ENCODE data around the gene DPEP2NB.

DPEP2NB gene

GRCh38 chr16:67968400-67969253, 47.1 kb downstream of the DPEP2NB start, which contains the start of gene SLC12A4 (continued):
- peak; percentile 33; the same call in 1 of the 2 replicates for TF ChIP-seq KLF7 (tag by site-specific recombination; IDR thresholded peaks at IDR 0.05; ENCODE audit: borderline replicate concordance)

- peaks cover 0 to 31% of the 10 kb centered on the region in 2 experiments; a peak in 1 of 3 replicates for H3K36me3 ChIP-seq (ENCODE audit: control insufficient read depth in 2 of 2, insufficient read depth in 1 of 2, low read length in 2 of 2)
- ChIA-PET CTCF (no interaction called here), POLR2A (interaction anchor here (0.9 kb wide), 1 partner anchor 31 kb away, joined by 3 read pairs; the partner anchor contains the start of gene PSMB10)
- no peaks in the 10 kb centered on the region; the same call in none of the 2 replicates for H3K4me1 ChIP-seq (ENCODE audit: control insufficient read depth, insufficient read depth, low read length)
- H3K27ac ChIP-seq (ENCODE audit: extremely low read depth, low read depth, low read length) = peak overlapping the region; percentile 80; the same call in 1 of the 2 replicates
- peak overlapping the region; percentile 68 for H3K4me3 ChIP-seq (ENCODE audit: low read depth, low read length)
- H3K9me3 ChIP-seq (ENCODE audit: control insufficient read depth, insufficient read depth, low read depth, low read length) = no peaks in the 10 kb centered on the region
- TF ChIP-seq, protein P1, sequence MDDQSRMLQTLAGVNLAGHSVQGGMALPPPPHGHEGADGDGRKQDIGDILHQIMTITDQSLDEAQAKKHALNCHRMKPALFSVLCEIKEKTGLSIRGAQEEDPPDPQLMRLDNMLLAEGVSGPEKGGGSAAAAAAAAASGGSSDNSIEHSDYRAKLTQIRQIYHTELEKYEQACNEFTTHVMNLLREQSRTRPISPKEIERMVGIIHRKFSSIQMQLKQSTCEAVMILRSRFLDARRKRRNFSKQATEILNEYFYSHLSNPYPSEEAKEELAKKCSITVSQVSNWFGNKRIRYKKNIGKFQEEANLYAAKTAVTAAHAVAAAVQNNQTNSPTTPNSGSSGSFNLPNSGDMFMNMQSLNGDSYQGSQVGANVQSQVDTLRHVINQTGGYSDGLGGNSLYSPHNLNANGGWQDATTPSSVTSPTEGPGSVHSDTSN (CRISPR knock-in tag; IDR thresholded peaks at IDR 0.05) = no peak
- TF ChIP-seq SALL2 (tag by site-specific recombination; IDR thresholded peaks at IDR 0.05; ENCODE audit: borderline replicate concordance) = no peak
- TF ChIP-seq KLF1 (tag by site-specific recombination; IDR thresholded peaks at IDR 0.05) = no peak
- TF ChIP-seq ZBTB7A (tag by site-specific recombination; IDR thresholded peaks at IDR 0.05; ENCODE audit: low read depth) = no peak
- 0 out of 2 replicates have a peak, but pooled peaks have one; percentile 2 for TF ChIP-seq ZNF335 (tag by site-specific recombination; conservative IDR thresholded peaks at IDR 0.05)
- TF ChIP-seq GLIS1 (tag by site-specific recombination; IDR thresholded peaks at IDR 0.05) = no peak; the same call in 1 of the 2 replicates
- no peak for TF ChIP-seq KLF16 (tag by site-specific recombination; IDR thresholded peaks at IDR 0.05)
- no peak for TF ChIP-seq ZFHX2 (tag by site-specific recombination; conservative IDR thresholded peaks at IDR 0.05)
- TF ChIP-seq, protein P2, sequence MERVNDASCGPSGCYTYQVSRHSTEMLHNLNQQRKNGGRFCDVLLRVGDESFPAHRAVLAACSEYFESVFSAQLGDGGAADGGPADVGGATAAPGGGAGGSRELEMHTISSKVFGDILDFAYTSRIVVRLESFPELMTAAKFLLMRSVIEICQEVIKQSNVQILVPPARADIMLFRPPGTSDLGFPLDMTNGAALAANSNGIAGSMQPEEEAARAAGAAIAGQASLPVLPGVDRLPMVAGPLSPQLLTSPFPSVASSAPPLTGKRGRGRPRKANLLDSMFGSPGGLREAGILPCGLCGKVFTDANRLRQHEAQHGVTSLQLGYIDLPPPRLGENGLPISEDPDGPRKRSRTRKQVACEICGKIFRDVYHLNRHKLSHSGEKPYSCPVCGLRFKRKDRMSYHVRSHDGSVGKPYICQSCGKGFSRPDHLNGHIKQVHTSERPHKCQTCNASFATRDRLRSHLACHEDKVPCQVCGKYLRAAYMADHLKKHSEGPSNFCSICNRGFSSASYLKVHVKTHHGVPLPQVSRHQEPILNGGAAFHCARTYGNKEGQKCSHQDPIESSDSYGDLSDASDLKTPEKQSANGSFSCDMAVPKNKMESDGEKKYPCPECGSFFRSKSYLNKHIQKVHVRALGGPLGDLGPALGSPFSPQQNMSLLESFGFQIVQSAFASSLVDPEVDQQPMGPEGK (tag by site-specific recombination; IDR thresholded peaks at IDR 0.05) = no peak
- no peak for TF ChIP-seq ZNF114 (tag by site-specific recombination; IDR thresholded peaks at IDR 0.05)
- no peak for TF ChIP-seq ZNF214 (tag by site-specific recombination; IDR thresholded peaks at IDR 0.05; ENCODE audit: borderline replicate concordance)
- TF ChIP-seq ZNF223 (tag by site-specific recombination; IDR thresholded peaks at IDR 0.05) = no peak
- no peak for TF ChIP-seq ZNF623 (tag by site-specific recombination; IDR thresholded peaks at IDR 0.05)
- no peak for TF ChIP-seq ZNF324 (tag by site-specific recombination; IDR thresholded peaks at IDR 0.05)
- TF ChIP-seq ZBTB48 (tag by site-specific recombination; IDR thresholded peaks at IDR 0.05) = no peak
- TF ChIP-seq, protein P3, sequence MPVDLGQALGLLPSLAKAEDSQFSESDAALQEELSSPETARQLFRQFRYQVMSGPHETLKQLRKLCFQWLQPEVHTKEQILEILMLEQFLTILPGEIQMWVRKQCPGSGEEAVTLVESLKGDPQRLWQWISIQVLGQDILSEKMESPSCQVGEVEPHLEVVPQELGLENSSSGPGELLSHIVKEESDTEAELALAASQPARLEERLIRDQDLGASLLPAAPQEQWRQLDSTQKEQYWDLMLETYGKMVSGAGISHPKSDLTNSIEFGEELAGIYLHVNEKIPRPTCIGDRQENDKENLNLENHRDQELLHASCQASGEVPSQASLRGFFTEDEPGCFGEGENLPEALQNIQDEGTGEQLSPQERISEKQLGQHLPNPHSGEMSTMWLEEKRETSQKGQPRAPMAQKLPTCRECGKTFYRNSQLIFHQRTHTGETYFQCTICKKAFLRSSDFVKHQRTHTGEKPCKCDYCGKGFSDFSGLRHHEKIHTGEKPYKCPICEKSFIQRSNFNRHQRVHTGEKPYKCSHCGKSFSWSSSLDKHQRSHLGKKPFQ (tag by site-specific recombination; IDR thresholded peaks at IDR 0.05) = no peak
- no peak for TF ChIP-seq ZNF530 (tag by site-specific recombination; IDR thresholded peaks at IDR 0.05; ENCODE audit: low read depth)
- TF ChIP-seq ZNF558 (tag by site-specific recombination; IDR thresholded peaks at IDR 0.05) = no peak
- peak; percentile 91 for TF ChIP-seq ZNF692 (tag by site-specific recombination; IDR thresholded peaks at IDR 0.05)
- no peak for TF ChIP-seq KLF7 (tag by site-specific recombination; IDR thresholded peaks at IDR 0.05; ENCODE audit: borderline replicate concordance)
- TF ChIP-seq ZSCAN30 (tag by site-specific recombination; IDR thresholded peaks at IDR 0.05) = 0 out of 2 replicates have a peak, but pooled peaks have one; percentile 14
- TF ChIP-seq ZNF521 (tag by site-specific recombination; IDR thresholded peaks at IDR 0.05) = no peak
- TF ChIP-seq ZIC2 (tag by site-specific recombination; IDR thresholded peaks at IDR 0.05) = no peak
- no peak for TF ChIP-seq ZNF266 (tag by site-specific recombination; IDR thresholded peaks at IDR 0.05; ENCODE audit: low read depth)
- TF ChIP-seq ZFP69B (tag by site-specific recombination; IDR thresholded peaks at IDR 0.05) = peak; percentile 72
- TF ChIP-seq ZBTB49 (tag by site-specific recombination; IDR thresholded peaks at IDR 0.05; ENCODE audit: low read depth) = no peak
- no peak for TF ChIP-seq ZNF677 (tag by site-specific recombination; IDR thresholded peaks at IDR 0.05)
These were observed 47.7 kb downstream of the DPEP2NB start for GRCh38 chr16:67967958-67968399.

All from HEK293 (cell line).